HepG2 (cell line): ENCODE measurements around the gene HMGCS2. TPM values are rescaled to one million over a fixed set of nuclear protein-coding genes. Genes with fewer than 3 reads are reported as not detected.
A peak's percentile ranks its signal among the peaks of the same experiment; 100 is the strongest.

Source experiments
- ETV6 ChIP-seq: sonication (generic); formaldehyde crosslinking; conservative IDR thresholded peaks from 2 replicates; pipeline ENCODE4 v1.4.0; 2020; ENCODE audit warnings: missing genetic modification reagents
- FOXA1 ChIP-seq, 2 experiments: fragments of 450-650 bp in 1 of 2; sonication (generic) in 1 of 2; formaldehyde crosslinking in 1 of 2; IDR thresholded peaks; 2 replicates each; pipeline versions ENCODE4 v1.4.0 to v1.6.1; 2016 to 2020; ENCODE audit warnings: missing genetic modification reagents in 1 of 2
- GABPB1 ChIP-seq: IDR thresholded peaks from 2 replicates; pipeline ENCODE4 v1.6.1; 2016; ENCODE audit warnings: mild to moderate bottlenecking, missing genetic modification reagents, moderate library complexity, missing compliant biosample characterization
- JUN ChIP-seq: sonication (generic); formaldehyde crosslinking; IDR thresholded peaks from 2 replicates; pipeline ENCODE4 v1.4.0; 2020; ENCODE audit warnings: mild to moderate bottlenecking, missing genetic modification reagents
- NBN ChIP-seq: fragments of 450-650 bp; conservative IDR thresholded peaks from 2 replicates; pipeline ENCODE4 v1.6.1; 2017
- NR1H2 ChIP-seq: sonication (generic); formaldehyde crosslinking; IDR thresholded peaks from 2 replicates; pipeline ENCODE4 v1.8.1; 2022; ENCODE audit warnings: low read depth, missing genetic modification reagents, borderline replicate concordance
- RXRA ChIP-seq: sonication (generic); formaldehyde crosslinking; IDR thresholded peaks from 2 replicates; pipeline ENCODE4 v1.5.1; 2020; ENCODE audit warnings: missing genetic modification reagents
- SNAPC2 ChIP-seq: sonication (generic); formaldehyde crosslinking; IDR thresholded peaks from 2 replicates; pipeline ENCODE4 v1.8.1; 2022; ENCODE audit warnings: mild to moderate bottlenecking, missing genetic modification reagents
- STAG1 ChIP-seq: sonication (generic); formaldehyde crosslinking; IDR thresholded peaks from 2 replicates; pipeline ENCODE4 v1.4.0; 2020; ENCODE audit warnings: missing genetic modification reagents
- THAP11 ChIP-seq: IDR thresholded peaks from 2 replicates; pipeline ENCODE4 v1.6.1; 2016; ENCODE audit warnings: missing biosample characterization, missing genetic modification reagents
- ZC3H13 ChIP-seq: sonication (generic); formaldehyde crosslinking; IDR thresholded peaks from 2 replicates; pipeline ENCODE4 v1.8.1; 2023; ENCODE audit warnings: mild to moderate bottlenecking, missing genetic modification reagents, moderate library complexity
- ZSCAN20 ChIP-seq: sonication (generic); formaldehyde crosslinking; IDR thresholded peaks from 2 replicates; pipeline ENCODE4 v1.4.0; 2020; ENCODE audit warnings: missing genetic modification reagents, mild to moderate bottlenecking, borderline replicate concordance
- polyA plus RNA-seq, 8 experiments: library from polyadenylated mRNA; depleted of rRNA in 3 of 8; stranded (reverse) in 7 of 8; unstranded in 1 of 8; fragments of >200 nt; fragmentation: Illumina TruSeq in 4 of 8; extraction: Trizol in 4 of 8; gene quantifications; 2 replicates each; pipeline versions ENCODE4 v1.2.1 to v1.2.3, GENCODE V29; 2011 to 2016; ENCODE audit warnings: low read depth in 4 of 8, missing spikeins in 1 of 8, mixed read lengths in 1 of 8; ENCODE audit not compliant: insufficient read depth in 1 of 8
- total RNA-seq, 5 experiments: library from RNA; depleted of rRNA; stranded (reverse); fragments of >200 nt; fragmentation: Illumina TruSeq; extraction: Trizol; gene quantifications; 2 replicates each; pipeline ENCODE4 v1.2.3, GENCODE V29; 2016; ENCODE audit warnings: low read depth in 1 of 5
- TF ChIP-seq, protein P1 (sequence below): sonication (generic); formaldehyde crosslinking; conservative IDR thresholded peaks from 2 replicates; pipeline ENCODE4 v1.4.0; 2020; ENCODE audit warnings: missing genetic modification reagents
- TF ChIP-seq, protein P2 (sequence below): IDR thresholded peaks from 2 replicates; pipeline ENCODE4 v1.6.1; 2016; ENCODE audit warnings: missing biosample characterization, missing genetic modification reagents, low read depth
- TF ChIP-seq, protein P3 (sequence below): sonication (generic); formaldehyde crosslinking; IDR thresholded peaks from 2 replicates; pipeline ENCODE4 v1.4.0; 2020; ENCODE audit warnings: missing genetic modification reagents, borderline replicate concordance
- TF ChIP-seq, protein P4 (sequence below): sonication (generic); formaldehyde crosslinking; conservative IDR thresholded peaks from 2 replicates; pipeline ENCODE4 v1.5.0; 2020; ENCODE audit warnings: missing genetic modification reagents
- TF ChIP-seq, protein P5 (sequence below): sonication (generic); formaldehyde crosslinking; IDR thresholded peaks from 2 replicates; pipeline ENCODE4 v1.4.0; 2020; ENCODE audit warnings: missing genetic modification reagents, borderline replicate concordance

Gene HMGCS2
- total and polyA plus RNA-seq, 2 of the 13 experiments (the other 11 are each of a cell fraction or from before 2014, with no cell fraction given) = 0.44 to 1.5 TPM

DNA sequence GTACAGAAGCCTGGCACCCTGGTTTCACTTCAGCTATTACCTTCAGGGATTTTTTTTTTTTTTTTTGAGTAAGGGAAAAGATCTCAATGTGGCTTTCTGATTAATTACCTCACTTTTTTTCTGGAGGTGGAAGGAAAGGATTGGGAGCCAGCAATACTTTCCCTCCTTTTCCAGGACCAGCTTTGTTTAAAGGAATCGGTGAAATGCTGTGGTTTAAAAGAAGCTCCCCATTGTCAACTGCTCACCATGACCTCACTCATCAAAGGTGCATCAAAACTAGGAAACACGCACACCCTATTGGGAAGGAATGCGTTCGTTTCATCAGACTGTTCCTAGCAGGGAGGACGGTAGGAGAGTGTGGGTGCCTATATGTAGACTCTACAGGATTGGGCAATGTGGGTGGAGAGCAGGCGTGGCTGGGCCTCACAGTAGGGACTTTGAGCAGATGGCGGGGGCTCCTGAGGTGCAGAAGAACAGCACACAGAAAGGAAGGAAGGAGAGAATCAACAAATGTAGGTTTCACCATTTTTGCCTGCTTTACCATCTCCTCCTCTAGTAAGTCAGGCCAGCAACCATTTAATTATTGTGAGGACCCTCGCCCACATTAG, 44.0 kb downstream of the HMGCS2 start (continued):
- TF ChIP-seq, protein P1, sequence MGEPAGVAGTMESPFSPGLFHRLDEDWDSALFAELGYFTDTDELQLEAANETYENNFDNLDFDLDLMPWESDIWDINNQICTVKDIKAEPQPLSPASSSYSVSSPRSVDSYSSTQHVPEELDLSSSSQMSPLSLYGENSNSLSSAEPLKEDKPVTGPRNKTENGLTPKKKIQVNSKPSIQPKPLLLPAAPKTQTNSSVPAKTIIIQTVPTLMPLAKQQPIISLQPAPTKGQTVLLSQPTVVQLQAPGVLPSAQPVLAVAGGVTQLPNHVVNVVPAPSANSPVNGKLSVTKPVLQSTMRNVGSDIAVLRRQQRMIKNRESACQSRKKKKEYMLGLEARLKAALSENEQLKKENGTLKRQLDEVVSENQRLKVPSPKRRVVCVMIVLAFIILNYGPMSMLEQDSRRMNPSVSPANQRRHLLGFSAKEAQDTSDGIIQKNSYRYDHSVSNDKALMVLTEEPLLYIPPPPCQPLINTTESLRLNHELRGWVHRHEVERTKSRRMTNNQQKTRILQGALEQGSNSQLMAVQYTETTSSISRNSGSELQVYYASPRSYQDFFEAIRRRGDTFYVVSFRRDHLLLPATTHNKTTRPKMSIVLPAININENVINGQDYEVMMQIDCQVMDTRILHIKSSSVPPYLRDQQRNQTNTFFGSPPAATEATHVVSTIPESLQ = no peak
- TF ChIP-seq RXRA (CRISPR knock-in tag) (peak; percentile 79; the same call in 1 of the 2 replicates), ZSCAN20 (no peak), NR1H2 (CRISPR knock-in tag) (no peak), FOXA1 (IDR thresholded peaks at IDR 0.05) (no peak), FOXA1 (CRISPR knock-in tag; IDR thresholded peaks at IDR 0.05) (peak; percentile 53), STAG1 (CRISPR knock-in tag) (no peak), GABPB1 (CRISPR knock-in tag) (peak; percentile 38; the same call in 1 of the 2 replicates), ZC3H13 (CRISPR knock-in tag) (0 out of 2 replicates have a peak, but pooled peaks have one; percentile 48), THAP11 (CRISPR knock-in tag) (peak; percentile 71), JUN (CRISPR knock-in tag) (peak; percentile 79; the same call in 1 of the 2 replicates), SNAPC2 (CRISPR knock-in tag) (no peak), ETV6 (no peak), NBN (no peak)
- TF ChIP-seq, protein P2, sequence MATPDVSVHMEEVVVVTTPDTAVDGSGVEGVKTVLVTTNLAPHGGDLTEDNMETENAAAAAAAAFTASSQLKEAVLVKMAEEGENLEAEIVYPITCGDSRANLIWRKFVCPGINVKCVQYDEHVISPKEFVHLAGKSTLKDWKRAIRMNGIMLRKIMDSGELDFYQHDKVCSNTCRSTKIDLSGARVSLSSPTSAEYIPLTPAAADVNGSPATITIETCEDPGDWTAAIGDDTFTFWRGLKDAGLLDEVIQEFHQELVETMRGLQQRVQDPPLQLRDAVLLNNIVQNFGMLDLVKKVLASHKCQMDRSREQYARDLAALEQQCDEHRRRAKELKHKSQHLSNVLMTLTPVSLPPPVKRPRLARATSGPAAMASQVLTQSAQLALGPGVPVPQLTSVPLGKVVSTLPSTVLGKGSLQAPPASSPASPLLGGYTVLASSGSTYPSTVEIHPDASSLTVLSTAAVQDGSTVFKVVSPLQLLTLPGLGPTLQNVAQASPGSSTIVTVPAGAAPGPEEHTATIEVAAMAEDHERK = no peak
- TF ChIP-seq, protein P3, sequence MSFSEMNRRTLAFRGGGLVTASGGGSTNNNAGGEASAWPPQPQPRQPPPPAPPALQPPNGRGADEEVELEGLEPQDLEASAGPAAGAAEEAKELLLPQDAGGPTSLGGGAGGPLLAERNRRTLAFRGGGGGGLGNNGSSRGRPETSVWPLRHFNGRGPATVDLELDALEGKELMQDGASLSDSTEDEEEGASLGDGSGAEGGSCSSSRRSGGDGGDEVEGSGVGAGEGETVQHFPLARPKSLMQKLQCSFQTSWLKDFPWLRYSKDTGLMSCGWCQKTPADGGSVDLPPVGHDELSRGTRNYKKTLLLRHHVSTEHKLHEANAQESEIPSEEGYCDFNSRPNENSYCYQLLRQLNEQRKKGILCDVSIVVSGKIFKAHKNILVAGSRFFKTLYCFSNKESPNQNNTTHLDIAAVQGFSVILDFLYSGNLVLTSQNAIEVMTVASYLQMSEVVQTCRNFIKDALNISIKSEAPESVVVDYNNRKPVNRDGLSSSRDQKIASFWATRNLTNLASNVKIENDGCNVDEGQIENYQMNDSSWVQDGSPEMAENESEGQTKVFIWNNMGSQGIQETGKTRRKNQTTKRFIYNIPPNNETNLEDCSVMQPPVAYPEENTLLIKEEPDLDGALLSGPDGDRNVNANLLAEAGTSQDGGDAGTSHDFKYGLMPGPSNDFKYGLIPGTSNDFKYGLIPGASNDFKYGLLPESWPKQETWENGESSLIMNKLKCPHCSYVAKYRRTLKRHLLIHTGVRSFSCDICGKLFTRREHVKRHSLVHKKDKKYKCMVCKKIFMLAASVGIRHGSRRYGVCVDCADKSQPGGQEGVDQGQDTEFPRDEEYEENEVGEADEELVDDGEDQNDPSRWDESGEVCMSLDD = 0 out of 2 replicates have a peak, but pooled peaks have one; percentile 20
- TF ChIP-seq, protein P4, sequence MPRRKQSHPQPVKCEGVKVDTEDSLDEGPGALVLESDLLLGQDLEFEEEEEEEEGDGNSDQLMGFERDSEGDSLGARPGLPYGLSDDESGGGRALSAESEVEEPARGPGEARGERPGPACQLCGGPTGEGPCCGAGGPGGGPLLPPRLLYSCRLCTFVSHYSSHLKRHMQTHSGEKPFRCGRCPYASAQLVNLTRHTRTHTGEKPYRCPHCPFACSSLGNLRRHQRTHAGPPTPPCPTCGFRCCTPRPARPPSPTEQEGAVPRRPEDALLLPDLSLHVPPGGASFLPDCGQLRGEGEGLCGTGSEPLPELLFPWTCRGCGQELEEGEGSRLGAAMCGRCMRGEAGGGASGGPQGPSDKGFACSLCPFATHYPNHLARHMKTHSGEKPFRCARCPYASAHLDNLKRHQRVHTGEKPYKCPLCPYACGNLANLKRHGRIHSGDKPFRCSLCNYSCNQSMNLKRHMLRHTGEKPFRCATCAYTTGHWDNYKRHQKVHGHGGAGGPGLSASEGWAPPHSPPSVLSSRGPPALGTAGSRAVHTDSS = no peak
- TF ChIP-seq, protein P5, sequence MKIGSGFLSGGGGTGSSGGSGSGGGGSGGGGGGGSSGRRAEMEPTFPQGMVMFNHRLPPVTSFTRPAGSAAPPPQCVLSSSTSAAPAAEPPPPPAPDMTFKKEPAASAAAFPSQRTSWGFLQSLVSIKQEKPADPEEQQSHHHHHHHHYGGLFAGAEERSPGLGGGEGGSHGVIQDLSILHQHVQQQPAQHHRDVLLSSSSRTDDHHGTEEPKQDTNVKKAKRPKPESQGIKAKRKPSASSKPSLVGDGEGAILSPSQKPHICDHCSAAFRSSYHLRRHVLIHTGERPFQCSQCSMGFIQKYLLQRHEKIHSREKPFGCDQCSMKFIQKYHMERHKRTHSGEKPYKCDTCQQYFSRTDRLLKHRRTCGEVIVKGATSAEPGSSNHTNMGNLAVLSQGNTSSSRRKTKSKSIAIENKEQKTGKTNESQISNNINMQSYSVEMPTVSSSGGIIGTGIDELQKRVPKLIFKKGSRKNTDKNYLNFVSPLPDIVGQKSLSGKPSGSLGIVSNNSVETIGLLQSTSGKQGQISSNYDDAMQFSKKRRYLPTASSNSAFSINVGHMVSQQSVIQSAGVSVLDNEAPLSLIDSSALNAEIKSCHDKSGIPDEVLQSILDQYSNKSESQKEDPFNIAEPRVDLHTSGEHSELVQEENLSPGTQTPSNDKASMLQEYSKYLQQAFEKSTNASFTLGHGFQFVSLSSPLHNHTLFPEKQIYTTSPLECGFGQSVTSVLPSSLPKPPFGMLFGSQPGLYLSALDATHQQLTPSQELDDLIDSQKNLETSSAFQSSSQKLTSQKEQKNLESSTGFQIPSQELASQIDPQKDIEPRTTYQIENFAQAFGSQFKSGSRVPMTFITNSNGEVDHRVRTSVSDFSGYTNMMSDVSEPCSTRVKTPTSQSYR = peak; percentile 66; the same call in 1 of the 2 replicates
